Motor neuron (in vitro differentiated cells): ENCODE measurements around the gene NMRAL1. TPM values are rescaled to one million over a fixed set of nuclear protein-coding genes. Genes with fewer than 3 reads are reported as not detected.

Experiments
- ATAC-seq, 8 experiments: fragments of 200-7000 bp; cut with Tn5 transposase; replicated peaks in 6 of 8; 2 replicates each; pipeline ENCODE4 v1.8.0; 2021; ENCODE audit warnings: mild to moderate bottlenecking in 8 of 8, moderate library complexity in 8 of 8
- H3K27ac ChIP-seq, 2 donors: fragments of 250-450 bp; sonication (Bioruptor Pico); 2 replicates each; pipeline ENCODE4 v1.9.0; 2021; ENCODE audit warnings: antibody characterized with exemption in 2 of 2, mild to moderate bottlenecking in 2 of 2, moderate library complexity in 1 of 2
- H3K4me1 ChIP-seq, 2 donors: fragments of 250-450 bp; sonication (Bioruptor Pico); replicated peaks in 1 of 2; 2 replicates each; pipeline ENCODE4 v1.6.1; 2021; ENCODE audit warnings: antibody characterized with exemption in 2 of 2, mild to moderate bottlenecking in 2 of 2, moderate library complexity in 1 of 2
- H3K4me3 ChIP-seq, 5 donors: fragments of 250-450 bp; sonication (Bioruptor Pico); 2 replicates each; pipeline ENCODE4 v1.9.0; 2021; ENCODE audit warnings: antibody characterized with exemption in 5 of 5, mild to moderate bottlenecking in 5 of 5, moderate library complexity in 4 of 5
- WGBS, 10 experiments: fragments of 450-650 bp; shearing (Covaris generic); methylation state at CpG; one replicate each; pipeline ENCODE4 v1.0.0; 2022; 5-methylcytosine and 5-hydroxymethylcytosine counted together
- in situ Hi-C, 9 experiments: fragments of 400-800 bp; cut with MboI; loops; one replicate each; pipeline ENCODE4 v1.15.0; 2021; ENCODE audit warnings: low sequenced_read_pairs in 9 of 9, low pct_unique_long_range_greater_than_20kb in 2 of 9; ENCODE audit not compliant: unreplicated experiment in 9 of 9
- total RNA-seq, 8 experiments: library from RNA; unstranded; fragments of 300-600 nt; gene quantifications; 2 replicates each; pipeline versions ENCODE4 v1.2.3 to v1.2.4, GENCODE V29; 2022

Gene NMRAL1
- total RNA-seq, 8 experiments from 2014 or later: 2.8 to 77.3 (median 41.7) TPM

DNA sequence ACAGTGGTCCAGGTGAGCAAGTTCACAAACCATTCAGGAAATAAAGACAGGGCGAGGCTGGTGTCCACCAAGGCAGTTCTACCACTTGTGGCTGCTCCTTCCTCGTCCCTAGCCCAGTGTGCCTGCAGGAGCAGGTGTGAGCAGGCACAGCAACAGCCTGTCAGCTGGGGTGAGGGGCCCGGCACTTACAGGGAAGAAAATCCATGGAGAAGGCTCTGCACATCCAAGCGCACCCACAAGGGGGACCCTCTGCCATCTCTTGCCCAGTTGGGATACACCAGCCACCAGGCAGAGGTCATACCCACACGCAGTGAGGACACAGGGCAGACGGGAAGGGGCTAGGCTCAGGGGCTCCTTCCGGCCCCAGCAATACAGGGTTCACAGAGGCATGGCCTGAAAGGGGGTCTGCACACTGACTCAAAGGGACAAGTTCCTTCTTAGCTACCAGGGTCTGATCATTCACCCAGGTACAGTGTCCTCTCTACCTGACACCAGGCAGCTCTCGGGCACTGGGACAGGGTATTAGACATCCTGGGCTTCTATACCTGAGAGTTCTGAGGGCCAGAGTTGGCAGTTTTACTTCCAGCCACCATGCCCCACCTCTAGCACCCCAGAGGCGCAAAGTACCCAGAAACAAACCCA lies 37.1 kb upstream of the NMRAL1 start:
- H3K27ac ChIP-seq: no peak overlapping the region
- WGBS, 10 experiments: 20 to 100% (median 76%) methylated on average over 1 to 4 of the region's 9 CpGs; no CpG with 5 or more reads in 6 of the 10 experiments
- in situ Hi-C loops: no loop called here

DNA sequence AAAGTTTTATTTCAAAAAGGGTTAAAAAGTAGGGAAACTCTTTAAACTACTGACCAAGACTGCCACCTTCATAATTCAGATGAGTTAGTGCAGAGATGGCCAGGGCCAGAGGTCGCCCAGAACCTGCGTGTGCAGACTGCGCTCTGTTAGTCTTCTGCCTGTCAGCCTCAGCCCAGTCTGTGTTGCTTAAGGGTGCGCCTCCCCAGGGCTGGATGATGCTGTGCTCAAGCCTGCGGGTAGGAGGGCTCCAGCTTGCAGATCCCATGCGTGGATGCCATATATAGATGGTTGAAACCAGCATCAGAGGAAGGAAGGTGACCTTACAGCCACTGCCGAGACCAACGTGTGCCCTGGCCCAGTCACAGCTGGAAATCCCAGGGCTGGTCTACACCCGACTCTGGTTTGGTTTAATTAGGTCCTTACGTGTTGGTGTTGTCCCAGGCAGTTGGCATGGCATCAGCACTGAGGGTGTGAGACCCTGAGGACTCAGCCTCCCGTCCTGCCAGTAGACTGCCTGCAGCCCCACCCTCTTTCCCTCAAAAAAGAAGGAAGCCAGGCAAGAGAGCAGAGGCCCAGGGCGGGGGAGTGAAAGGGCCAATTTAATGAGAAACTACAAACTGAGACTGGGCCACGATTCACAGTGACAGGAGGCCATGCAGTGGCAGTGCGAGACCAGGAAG lies 36.5 kb upstream of the NMRAL1 start:
- WGBS, 10 experiments: 36 to 100% (median 91%) methylated on average over 1 to 11 of the region's 14 CpGs; no CpG with 5 or more reads in 1 of the 10 experiments
- in situ Hi-C loops: no loop called here
- Histone ChIP-seq H3K27ac (no peak overlapping the region), H3K4me1 (no peaks in the 10 kb centered on the region), H3K4me3 (no peak overlapping the region)
- peak in 5 of 8 experiments; percentile 1 to 49 (median 23) for ATAC-seq

More for the DNA sequence above, 37.1 kb upstream of the NMRAL1 start:
- peak; percentile 35 to 87 (median 76) for ATAC-seq
- H3K4me3 ChIP-seq: no peak overlapping the region
- H3K4me1 ChIP-seq: no peaks in the 10 kb centered on the region

DNA sequence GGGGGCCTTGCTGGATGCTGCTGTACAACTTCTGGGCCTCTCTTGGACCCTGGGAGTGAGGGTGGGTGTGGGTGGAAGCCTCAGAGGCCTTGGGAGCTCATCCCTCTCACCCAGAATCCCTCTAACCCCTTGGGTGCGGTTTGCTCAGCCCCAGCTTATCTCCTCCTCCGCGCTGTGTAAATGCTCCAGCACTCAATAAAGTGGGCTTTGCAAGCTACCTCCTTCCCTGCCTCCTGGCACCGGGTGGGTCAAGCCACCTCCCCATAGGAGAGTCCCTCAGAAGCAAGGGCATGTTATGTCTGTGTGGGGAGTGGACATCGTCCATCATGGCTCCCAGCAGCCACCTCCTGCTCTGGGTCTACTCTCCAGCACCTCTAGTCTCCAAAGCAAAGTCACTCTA lies 35.7 kb upstream of the NMRAL1 start:
- Histone ChIP-seq H3K27ac (no peak overlapping the region), H3K4me1 (no peaks in the 10 kb centered on the region), H3K4me3 (no peak overlapping the region)
- in situ Hi-C loops: no loop called here
- ATAC-seq: no peak
- 40 to 100% (median 76%) methylated on average over 1 to 4 of the region's 5 CpGs; no CpG with 5 or more reads in 6 of the 10 experiments for WGBS, 10 experiments

DNA sequence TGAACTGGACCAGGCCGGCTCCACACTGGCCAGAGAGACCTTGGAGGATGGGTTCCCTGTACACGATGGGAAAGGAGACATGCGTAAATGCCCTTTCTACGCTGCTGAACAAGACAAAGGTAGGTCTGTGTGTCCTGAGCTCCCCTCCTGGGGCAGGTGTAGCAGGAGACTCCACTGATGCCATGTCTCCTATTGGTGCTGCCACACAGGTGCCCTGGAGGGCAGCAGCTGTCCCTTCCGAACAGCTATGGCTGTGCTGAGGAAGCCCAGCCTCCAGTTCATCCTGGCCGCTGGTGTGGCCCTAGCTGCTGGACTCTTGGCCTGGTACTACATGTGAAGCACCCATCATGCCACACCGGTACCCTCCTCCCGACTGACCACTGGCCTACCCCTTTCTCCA lies 35.0 kb upstream of the NMRAL1 start:
- 92 to 100% (median 100%) methylated on average over 1 to 6 of the region's 8 CpGs; no CpG with 5 or more reads in 2 of the 10 experiments for WGBS, 10 experiments
- Histone ChIP-seq H3K4me3 (no peak overlapping the region), H3K4me1 (no peaks in the 10 kb centered on the region), H3K27ac (no peak overlapping the region)
- no peak for ATAC-seq
- in situ Hi-C loops: no loop called here

DNA sequence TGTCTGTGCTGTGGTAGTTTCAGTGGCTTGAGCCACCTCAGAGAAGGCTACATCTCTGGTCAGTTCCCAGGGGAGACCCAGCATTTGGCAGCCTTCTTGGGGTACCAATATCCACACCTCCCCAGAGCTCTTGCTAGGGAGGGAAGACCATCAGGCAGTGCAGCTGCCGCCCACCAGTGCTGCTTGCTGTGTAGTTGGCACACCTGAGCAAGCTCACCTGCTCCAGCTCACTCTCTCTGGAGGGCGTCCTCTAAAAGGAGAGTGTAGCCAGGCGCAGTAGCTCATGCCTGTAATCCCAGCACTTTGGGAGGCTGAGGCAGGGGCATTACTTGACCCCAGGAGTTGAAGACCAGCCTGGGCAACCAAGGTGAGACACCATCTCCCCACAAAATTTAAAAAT lies 34.4 kb upstream of the NMRAL1 start:
- in situ Hi-C loops: no loop called here
- Histone ChIP-seq H3K4me1 (no peaks in the 10 kb centered on the region), H3K27ac (no peak overlapping the region), H3K4me3 (no peak overlapping the region)
- no peak for ATAC-seq
- WGBS, 10 experiments: 100% methylated on average over 3 of the region's 3 CpGs; no CpG with 5 or more reads in 9 of the 10 experiments

DNA sequence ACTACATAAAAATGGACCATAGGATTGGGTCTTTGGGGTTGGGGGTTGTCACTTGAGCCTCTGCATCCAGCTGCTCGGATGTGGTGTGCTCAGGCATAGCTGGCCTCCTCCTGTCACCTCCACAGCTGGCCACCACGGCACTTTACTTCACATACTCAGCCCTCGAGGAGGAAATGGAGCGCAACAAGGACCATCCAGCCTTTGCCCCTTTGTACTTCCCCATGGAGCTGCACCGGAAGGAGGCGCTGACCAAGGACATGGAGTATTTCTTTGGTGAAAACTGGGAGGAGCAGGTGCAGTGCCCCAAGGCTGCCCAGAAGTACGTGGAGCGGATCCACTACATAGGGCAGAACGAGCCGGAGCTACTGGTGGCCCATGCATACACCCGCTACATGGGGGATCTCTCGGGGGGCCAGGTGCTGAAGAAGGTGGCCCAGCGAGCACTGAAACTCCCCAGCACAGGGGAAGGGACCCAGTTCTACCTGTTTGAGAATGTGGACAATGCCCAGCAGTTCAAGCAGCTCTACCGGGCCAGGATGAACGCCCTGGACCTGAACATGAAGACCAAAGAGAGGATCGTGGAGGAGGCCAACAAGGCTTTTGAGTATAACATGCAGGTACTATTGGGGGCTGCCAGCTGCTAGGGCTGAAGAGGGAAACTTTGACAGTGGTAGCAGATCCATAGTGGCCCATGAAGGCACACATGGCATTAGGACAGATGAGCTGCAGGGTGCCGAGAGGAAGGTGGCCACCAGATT lies 33.3 kb upstream of the NMRAL1 start:
- ATAC-seq: no peak
- 87 to 98% (median 93%) methylated on average over 5 to 11 of the region's 17 CpGs; no CpG with 5 or more reads in 4 of the 10 experiments for WGBS, 10 experiments
- in situ Hi-C loops: no loop called here
- H3K27ac ChIP-seq: no peak overlapping the region
- H3K4me3 ChIP-seq: no peak overlapping the region
- no peaks in the 10 kb centered on the region for H3K4me1 ChIP-seq

DNA sequence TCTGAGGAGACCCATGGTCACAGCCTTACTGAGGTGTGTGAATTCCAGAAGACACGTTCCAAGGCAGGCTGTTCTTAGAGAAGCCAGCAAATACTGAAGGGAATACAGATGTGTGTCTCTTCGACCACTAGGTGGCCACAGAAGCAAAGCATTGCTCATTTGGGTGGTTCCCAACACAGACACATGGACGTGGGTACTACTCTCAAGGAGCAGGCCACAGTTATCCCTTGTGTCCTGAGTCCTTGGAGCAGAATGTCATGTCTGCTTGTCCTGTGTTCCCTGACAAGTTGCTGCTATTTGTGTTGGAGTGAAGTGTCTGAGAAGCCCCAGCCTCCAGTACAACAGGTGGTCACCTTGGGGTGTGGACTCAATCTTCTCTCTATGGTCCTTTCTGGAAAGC lies 32.0 kb upstream of the NMRAL1 start:
- peak; percentile 62 to 94 (median 80) for ATAC-seq
- Histone ChIP-seq H3K27ac (no peak overlapping the region), H3K4me1 (no peaks in the 10 kb centered on the region), H3K4me3 (no peak overlapping the region)
- 0 to 20% methylated on average over 1 to 2 of the region's 3 CpGs; no CpG with 5 or more reads in 8 of the 10 experiments for WGBS, 10 experiments
- in situ Hi-C loops: no loop called here

DNA sequence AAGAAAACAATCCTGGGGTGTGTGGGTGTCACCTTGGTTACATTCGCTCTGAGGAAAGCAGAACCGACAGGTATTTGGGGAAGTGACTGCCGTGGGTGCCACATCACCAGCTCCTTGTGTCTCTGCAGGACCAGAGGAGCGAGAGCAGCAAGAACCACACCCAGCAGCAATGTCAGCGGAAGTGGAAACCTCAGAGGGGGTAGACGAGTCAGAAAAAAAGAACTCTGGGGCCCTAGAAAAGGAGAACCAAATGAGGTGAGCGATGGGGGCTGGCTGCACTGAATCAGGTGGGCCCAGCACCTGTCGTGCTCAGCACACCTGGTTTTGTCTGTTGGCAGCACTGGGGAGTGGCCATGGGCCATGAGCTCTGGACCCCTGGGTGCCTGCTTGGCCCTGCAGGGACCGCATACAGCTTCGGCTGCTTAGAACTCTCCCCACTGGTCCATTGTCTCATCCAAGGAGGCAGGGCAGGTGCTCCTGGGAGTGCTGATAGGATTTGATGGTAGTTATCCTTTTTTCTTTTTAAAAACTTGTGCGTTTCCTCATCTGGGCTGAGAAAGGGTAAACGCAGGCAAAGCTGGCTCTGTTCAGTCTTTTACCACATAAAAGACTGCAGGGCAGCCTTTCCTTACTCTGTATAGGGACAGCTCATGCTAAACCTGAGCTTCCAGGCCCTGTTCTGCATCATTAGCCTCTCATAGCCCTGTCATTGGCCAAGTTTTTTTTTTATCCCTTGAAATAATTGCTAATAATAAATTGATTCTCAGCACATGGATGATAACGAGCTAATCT lies 31.1 kb upstream of the NMRAL1 start:
- ATAC-seq: no peak
- WGBS, 10 experiments: 69 to 100% (median 89%) methylated on average over 2 to 10 of the region's 13 CpGs
- Histone ChIP-seq H3K27ac (no peak overlapping the region), H3K4me1 (peaks cover 0 to 2% of the 10 kb centered on the region in 2 donors), H3K4me3 (no peak overlapping the region)
- in situ Hi-C loops: no loop called here

DNA sequence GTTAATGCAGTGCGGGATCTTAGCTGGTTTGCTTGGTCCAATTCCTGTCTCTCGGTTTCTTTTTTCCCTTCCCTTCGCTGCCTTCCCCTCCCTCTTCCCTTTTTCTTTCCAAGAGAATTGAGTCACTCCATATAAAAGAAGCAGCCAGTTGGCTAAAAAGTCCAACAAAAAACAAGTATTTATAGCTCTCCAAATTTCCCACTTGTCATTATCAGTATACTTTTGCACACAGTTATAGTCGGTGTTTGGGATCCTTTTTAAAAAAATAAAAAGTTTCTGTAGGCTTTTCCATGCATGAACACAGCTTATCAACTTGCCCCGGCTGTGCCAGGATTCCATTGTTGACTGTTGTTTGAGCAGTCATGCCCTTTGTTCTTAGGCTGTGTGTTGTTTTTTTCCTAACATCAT lies 26.6 kb upstream of the NMRAL1 start:
- peak in 1 of 8 experiments; percentile 15 for ATAC-seq
- Histone ChIP-seq H3K4me3 (no peak overlapping the region), H3K27ac (no peak overlapping the region)

DNA sequence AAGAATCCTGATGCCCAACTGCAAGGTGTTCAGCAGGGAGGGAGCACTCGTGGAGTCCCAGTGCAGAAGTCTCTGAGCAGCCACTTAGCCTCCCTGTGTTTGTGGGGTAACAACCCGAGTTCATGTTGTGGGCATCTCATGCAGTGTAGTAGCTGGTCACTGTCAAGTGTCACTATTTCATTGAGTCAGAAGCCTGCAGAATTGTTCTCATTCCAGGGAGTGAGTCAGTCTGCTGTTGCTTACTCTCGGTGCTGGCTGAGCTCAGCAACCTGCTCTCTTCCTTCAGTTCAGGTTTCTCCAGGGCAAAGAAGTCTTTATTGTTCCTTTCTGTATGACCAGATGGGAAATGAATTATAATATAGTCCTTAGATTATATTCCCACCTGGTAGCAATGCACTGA lies 25.8 kb upstream of the NMRAL1 start:
- Histone ChIP-seq H3K27ac (no peak overlapping the region), H3K4me3 (no peak overlapping the region), H3K4me1 (peaks cover 0 to 3% of the 10 kb centered on the region in 2 donors)
- WGBS, 10 experiments: 0 to 93% (median 52%) methylated on average over 1 to 3 of the region's 3 CpGs; no CpG with 5 or more reads in 4 of the 10 experiments
- ATAC-seq: peak in 7 of 8 experiments; percentile 28 to 96 (median 54)
- in situ Hi-C loops: no loop called here

More for the DNA sequence above, 26.6 kb upstream of the NMRAL1 start:
- peaks cover 0 to 3% of the 10 kb centered on the region in 2 donors for H3K4me1 ChIP-seq
- 18 to 87% (median 57%) methylated on average over 1 to 5 of the region's 5 CpGs for WGBS, 10 experiments
- in situ Hi-C loops: no loop called here

DNA sequence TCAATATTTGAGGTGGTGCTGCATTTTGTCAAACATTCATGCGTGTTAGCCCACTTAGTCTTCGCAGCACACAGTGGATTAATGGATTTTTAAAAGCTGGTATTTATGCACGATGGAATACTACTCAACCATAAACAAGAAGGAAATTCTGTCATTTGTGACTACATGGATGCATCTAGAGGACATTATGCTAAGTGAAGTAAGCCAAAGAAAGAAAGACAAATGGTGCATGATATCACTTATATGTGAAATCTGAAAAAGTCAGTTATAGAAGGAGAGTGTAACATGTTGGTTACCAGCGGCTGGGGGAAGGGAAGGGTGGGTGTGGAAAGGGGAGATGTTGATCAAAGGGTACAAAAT lies 24.8 kb upstream of the NMRAL1 start:
- Histone ChIP-seq H3K4me3 (no peak overlapping the region), H3K4me1 (peaks cover 0 to 3% of the 10 kb centered on the region in 2 donors), H3K27ac (no peak overlapping the region)
- 80 to 100% (median 97%) methylated on average over 1 to 4 of the region's 4 CpGs; no CpG with 5 or more reads in 1 of the 10 experiments for WGBS, 10 experiments
- in situ Hi-C loops: no loop called here
- ATAC-seq: no peak

DNA sequence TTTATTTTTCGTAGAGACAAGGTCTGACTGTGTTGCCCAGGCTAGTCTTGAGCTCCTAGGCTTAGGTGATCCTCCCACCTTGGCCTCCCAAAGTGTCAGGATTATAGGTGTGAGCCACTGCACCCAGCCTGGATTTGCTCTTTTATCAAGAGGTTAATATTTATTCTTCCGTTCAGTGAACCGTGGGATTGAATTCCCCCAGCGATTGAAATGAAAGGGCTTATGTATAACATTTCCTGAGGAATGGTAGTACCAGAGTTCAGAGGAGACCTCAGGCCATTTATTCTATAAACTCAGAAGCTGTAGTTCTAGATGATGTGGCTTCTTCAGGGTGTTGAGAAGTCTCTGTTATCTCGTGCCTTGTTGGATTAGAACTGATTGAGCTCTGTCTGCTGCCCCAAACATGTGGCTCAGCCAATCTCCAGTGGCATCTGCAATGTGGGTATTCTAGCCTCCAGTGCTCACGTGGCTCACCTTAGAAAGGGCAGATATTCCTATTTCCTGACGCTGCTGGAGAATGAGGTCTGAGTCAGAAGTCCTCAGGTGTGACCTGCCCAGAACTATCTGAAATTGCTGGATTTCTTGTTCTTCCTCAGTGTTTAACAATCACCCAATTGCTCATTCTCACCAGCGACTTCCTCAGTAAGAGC lies 24.2 kb upstream of the NMRAL1 start:
- H3K4me3 ChIP-seq: no peak overlapping the region
- 40 to 100% (median 81%) methylated on average over 1 to 7 of the region's 8 CpGs for WGBS, 10 experiments
- no peak for ATAC-seq
- no peak overlapping the region for H3K27ac ChIP-seq
- peaks cover 0 to 3% of the 10 kb centered on the region in 2 donors for H3K4me1 ChIP-seq
- in situ Hi-C loops: no loop called here
